Panc1 (cell line): Measurements from ENCODE around the gene BTN2A1. TPM values are rescaled to one million over a fixed set of nuclear protein-coding genes. Genes with fewer than 3 reads are reported as not detected.
A peak's percentile ranks its signal among the peaks of the same experiment; 100 is the strongest.
"Not testable (repeated sequence)": the region's sequence is repeated elsewhere in the genome, so short reads cannot be mapped to it uniquely, and the experiment has no call there.

Experiments used
- ATAC-seq: fragments of 200-7000 bp; cut with Tn5 transposase; 2 replicates; pipeline ENCODE4 v1.9.1; 2020; ENCODE audit warnings: mild to moderate bottlenecking, moderate library complexity
- BruUV-seq: library from RNA; stranded (reverse); fragments of 400-500 nt; replicated peaks from 2 replicates; lab custom pipeline; 2021; lab: Mats Ljungman, UMichigan
- CTCF ChIA-PET: fragments of 300-600 bp; sonication (Branson Sonifier 250); formaldehyde crosslinking; loops from one replicate; lab custom pipeline; 2022; ENCODE audit warnings: antibody characterized with exemption; lab: Charles Lee
- POLR2A ChIA-PET: fragments of 300-600 bp; sonication (Branson Sonifier 250); formaldehyde crosslinking; loops from one replicate; lab custom pipeline; 2022; ENCODE audit warnings: antibody characterized with exemption; lab: Charles Lee
- DNase-seq: peaks from one replicate; pipeline ENCODE4 v3.0.0-alpha.2; 2010; ENCODE audit warnings: low read depth, low spot score
- H3K27ac ChIP-seq: 2 replicates; pipeline ENCODE4 v1.5.1; 2011; ENCODE audit warnings: mild to moderate bottlenecking, low read length, inconsistent platforms
- H3K27me3 ChIP-seq: fragments of 200-500 bp; sonication (Bioruptor generic); 2 replicates; pipeline ENCODE4 v1.6.0; 2014; ENCODE audit warnings: low read length, inconsistent platforms; ENCODE audit not compliant: control insufficient read depth, insufficient read depth
- H3K36me3 ChIP-seq: fragments of 200-500 bp; sonication (Bioruptor generic); 2 replicates; pipeline ENCODE4 v1.5.1; 2014; ENCODE audit warnings: inconsistent platforms, mild to moderate bottlenecking, low read length, moderate library complexity; ENCODE audit not compliant: control insufficient read depth, insufficient read depth
- H3K4me1 ChIP-seq: 2 replicates; pipeline ENCODE4 v1.5.1; 2011; ENCODE audit warnings: inconsistent platforms, mild to moderate bottlenecking, low read length, moderate library complexity; ENCODE audit not compliant: control insufficient read depth, insufficient read depth
- H3K4me3 ChIP-seq, 2 experiments: 2 replicates each; pipeline ENCODE4 v1.5.1; 2011 to 2012; ENCODE audit warnings: low read depth in 2 of 2, low read length in 2 of 2, mild to moderate bottlenecking in 2 of 2, inconsistent platforms in 1 of 2, moderate library complexity in 1 of 2
- H3K9me3 ChIP-seq: fragments of 200-500 bp; sonication (Bioruptor generic); 2 replicates; pipeline ENCODE4 v1.5.1; 2014; ENCODE audit warnings: low read depth, mild to moderate bottlenecking, inconsistent platforms, low read length, moderate library complexity; ENCODE audit not compliant: control insufficient read depth, insufficient read depth
- CTCF ChIP-seq: fragments of 450-650 bp; IDR thresholded peaks from 2 replicates; pipeline ENCODE4 v1.5.1; 2017; ENCODE audit warnings: mild to moderate bottlenecking
- POLR2AphosphoS5 ChIP-seq: IDR thresholded peaks from 2 replicates; pipeline ENCODE4 v1.6.1; 2012; ENCODE audit warnings: mild to moderate bottlenecking, low read depth, low read length, moderate library complexity
- REST ChIP-seq, 2 experiments: IDR thresholded peaks; 2 replicates each; pipeline ENCODE4 v1.6.1; 2011 to 2012; ENCODE audit warnings: low read depth in 2 of 2, control low read depth in 1 of 2, low read length in 1 of 2, mild to moderate bottlenecking in 1 of 2, moderate library complexity in 1 of 2; ENCODE audit not compliant: insufficient read depth in 1 of 2
- SIN3A ChIP-seq: IDR thresholded peaks from 2 replicates; pipeline ENCODE4 v1.6.1; 2012; ENCODE audit warnings: low read depth, mild to moderate bottlenecking, low read length, moderate library complexity, borderline replicate concordance; ENCODE audit not compliant: insufficient read depth
- TCF7L2 ChIP-seq: IDR thresholded peaks from 2 replicates; pipeline ENCODE4 v1.6.1; 2011; ENCODE audit warnings: mild to moderate bottlenecking, low read depth, low read length, inconsistent platforms
- in situ Hi-C: cut with HindIII; loops from 2 replicates; pipeline ENCODE4 v1.10.0; 2016; ENCODE audit warnings: low sequenced_read_pairs, low pct_unique_long_range_greater_than_20kb
- intact Hi-C: fragments of 100-400 bp; cut with micrococcal nuclease; formaldehyde crosslinking; loops from one replicate; pipeline ENCODE4 v1.10.0; 2022; ENCODE audit not compliant: unreplicated experiment
- total RNA-seq: library from RNA; stranded (reverse); gene quantifications from one replicate; pipeline ENCODE4 v1.2.1, GENCODE V29; 2021; ENCODE audit not compliant: unreplicated experiment

The BTN2A1 gene
- total RNA-seq, 1 experiment from 2014 or later: 23.0 TPM

GRCh38 chr6:26457264-26457805 is 420 bp upstream of the BTN2A1 start:
- no peaks in the 10 kb centered on the region for H3K9me3 ChIP-seq
- H3K27me3 ChIP-seq: no peaks in the 10 kb centered on the region
- TF ChIP-seq REST (IDR thresholded peaks at IDR 0.05; ENCODE audit: insufficient read depth in 1 of 2, low read depth in 2 of 2, low read length in 1 of 2): no peak
- no peak for TF ChIP-seq POLR2AphosphoS5
- TF ChIP-seq CTCF: no peak
- TF ChIP-seq SIN3A: no peak
- TF ChIP-seq TCF7L2: no peak
- H3K4me3 ChIP-seq: peak overlapping the region; percentile 74 to 78
- no TSS peak for BruUV-seq
- intact Hi-C loops: no loop called here
- POLR2A ChIA-PET: no interaction called here
- ATAC-seq (peak; percentile 79), DNase-seq (no peak)
- CTCF ChIA-PET: no interaction called here
- H3K27ac ChIP-seq: peak overlapping the region; percentile 91
- peaks cover 5% of the 10 kb centered on the region for H3K4me1 ChIP-seq
- no peaks in the 10 kb centered on the region; the same call in none of the 2 replicates for H3K36me3 ChIP-seq
- in situ Hi-C loops: no loop called here

- CTCF ChIA-PET: no interaction called here
- TF ChIP-seq REST (IDR thresholded peaks at IDR 0.05; ENCODE audit: insufficient read depth in 1 of 2, low read depth in 2 of 2, low read length in 1 of 2): no peak
- TF ChIP-seq POLR2AphosphoS5: no peak
- no peak for TF ChIP-seq SIN3A
- no peak for TF ChIP-seq CTCF
- TF ChIP-seq TCF7L2: no peak
- in situ Hi-C loops: no loop called here
- peak overlapping the region; percentile 19 to 74; a peak in 3 of 4 replicates for H3K4me3 ChIP-seq
- no TSS peak for BruUV-seq
- DNase-seq (no peak), ATAC-seq (no peak)
- peaks cover 5% of the 10 kb centered on the region for H3K4me1 ChIP-seq
- POLR2A ChIA-PET: no interaction called here
- no peaks in the 10 kb centered on the region; the same call in none of the 2 replicates for H3K36me3 ChIP-seq
- intact Hi-C loops: no loop called here
- H3K9me3 ChIP-seq: no peaks in the 10 kb centered on the region
- H3K27me3 ChIP-seq: no peaks in the 10 kb centered on the region
- no peak overlapping the region for H3K27ac ChIP-seq
These were observed 1.5 kb downstream of the BTN2A1 start for GRCh38 chr6:26459023-26459810.

GRCh38 chr6:26461353-26461752 is 3.6 kb downstream of the BTN2A1 start:
- CTCF ChIA-PET, DNase-seq, H3K27ac ChIP-seq, BruUV-seq, H3K4me3 ChIP-seq, intact Hi-C loops, H3K27me3 ChIP-seq, H3K4me1 ChIP-seq, H3K36me3 ChIP-seq, in situ Hi-C loops, H3K9me3 ChIP-seq, ATAC-seq: not testable (repeated sequence)
- POLR2A ChIA-PET: interaction anchor here (0.6 kb wide), 1 partner anchor 12 kb away, joined by 3 read pairs; no protein-coding TSS in a partner anchor
